HG02588 (cell line): ENCODE results near the gene CAPZA1.
"Not testable (repeated sequence)": the region's sequence is repeated elsewhere in the genome, so short reads cannot be mapped to it uniquely, and the experiment has no call there.

Experiments
- ATAC-seq: cut with Tn5 transposase; IDR thresholded peaks from one replicate; pipeline ENCODE4 v1.9.1; 2021; ENCODE audit warnings: mild to moderate bottlenecking, moderate library complexity; ENCODE audit not compliant: unreplicated experiment

CAPZA1 gene

DNA sequence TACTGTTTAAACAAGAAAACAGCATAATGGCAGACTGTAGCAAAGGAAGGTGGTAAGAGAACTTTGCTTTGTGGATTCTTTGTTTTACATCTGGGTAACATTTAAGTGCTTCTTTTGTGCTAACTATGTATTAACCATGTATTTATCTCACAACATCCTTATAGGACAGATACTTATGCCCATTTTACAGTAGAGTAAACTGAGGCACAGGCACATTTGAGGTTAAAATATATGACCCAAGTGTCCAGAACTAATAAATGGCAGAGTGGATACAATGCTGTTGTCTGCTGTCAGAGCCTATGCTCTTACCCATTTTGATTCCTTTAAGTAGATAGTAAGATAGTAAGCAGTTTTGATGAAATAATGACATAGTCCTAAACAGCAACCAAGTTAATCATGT is 7.3 kb downstream of the CAPZA1 start:
- ATAC-seq: no peak

DNA sequence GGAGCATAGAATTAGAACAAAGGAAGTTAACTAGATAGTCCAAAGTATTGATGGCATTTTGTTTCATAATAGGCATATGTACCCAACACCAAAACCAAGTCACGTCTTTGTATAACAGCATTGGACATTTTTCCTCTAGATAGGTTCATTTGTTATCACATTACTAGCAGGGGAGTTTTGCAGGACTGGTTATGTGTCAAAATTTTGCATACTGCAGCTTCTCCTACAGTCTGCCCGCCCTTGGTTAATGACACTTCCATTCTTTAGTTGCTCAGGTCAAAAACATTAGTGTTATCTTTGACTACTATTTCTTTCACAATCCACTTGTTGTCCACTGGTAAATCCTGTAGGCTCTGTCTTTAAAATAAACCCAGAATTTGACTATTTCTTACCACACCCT is 8.9 kb downstream of the CAPZA1 start:
- ATAC-seq: no peak

- no peak for ATAC-seq
These were observed 9.6 kb downstream of the CAPZA1 start for GRCh38 chr1:112629256-112629655.

DNA sequence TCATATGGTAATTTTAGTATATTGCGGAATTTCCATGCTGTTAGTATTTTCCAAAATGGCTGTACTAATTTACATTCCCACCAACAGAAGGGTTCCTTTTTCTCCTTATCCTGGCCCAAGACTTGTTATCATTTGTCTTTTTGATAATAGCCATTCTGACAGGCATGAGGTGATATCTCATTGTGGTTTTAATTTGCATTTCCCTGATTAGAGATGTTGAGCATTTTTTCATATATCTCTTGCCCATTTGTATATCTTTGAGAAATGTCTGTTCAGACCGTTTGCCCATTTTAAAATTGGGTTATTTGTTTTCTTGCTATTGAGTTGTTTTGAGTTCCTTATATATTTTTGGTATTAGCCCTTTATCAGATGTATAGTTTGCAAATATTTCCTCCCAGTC is 14.0 kb downstream of the CAPZA1 start:
- no peak for ATAC-seq

DNA sequence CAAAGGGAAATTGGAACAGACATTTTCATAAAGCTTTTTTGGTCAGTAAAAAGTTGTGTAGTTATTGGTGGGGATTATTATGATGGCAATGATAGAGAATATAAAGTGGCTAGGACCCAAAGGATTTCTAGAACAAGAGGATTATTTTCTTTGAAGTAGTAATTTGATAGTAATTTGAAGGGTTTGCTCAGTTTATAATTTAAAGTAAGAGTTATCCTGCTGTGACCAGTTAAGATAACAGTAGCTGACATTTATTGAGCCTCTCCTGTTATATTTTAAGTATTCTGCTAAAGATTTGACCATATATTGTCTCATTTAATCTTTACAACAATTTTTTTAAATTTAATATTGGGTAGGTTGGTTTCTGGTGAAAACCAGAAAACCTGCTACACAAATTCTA is 14.7 kb downstream of the CAPZA1 start:
- ATAC-seq: no peak

GRCh38 chr1:112636056-112636455 is 16.4 kb downstream of the CAPZA1 start:
- ATAC-seq: no peak

GRCh38 chr1:112636597-112637253 is 17.1 kb downstream of the CAPZA1 start:
- ATAC-seq: no peak

GRCh38 chr1:112637254-112638109 is 17.9 kb downstream of the CAPZA1 start:
- no peak for ATAC-seq

- ATAC-seq: no peak
These were observed 18.4 kb downstream of the CAPZA1 start for GRCh38 chr1:112638110-112638428.

- not testable (repeated sequence) for ATAC-seq
These were observed 20.8 kb downstream of the CAPZA1 start for GRCh38 chr1:112640437-112640836.

GRCh38 chr1:112643080-112643479 is 23.4 kb downstream of the CAPZA1 start:
- no peak for ATAC-seq

- ATAC-seq: no peak
These were observed 26.6 kb downstream of the CAPZA1 start for GRCh38 chr1:112646225-112646624.

- no peak for ATAC-seq
These were observed 31.6 kb downstream of the CAPZA1 start for GRCh38 chr1:112651205-112651604.

- no peak for ATAC-seq
These were observed 46.2 kb downstream of the CAPZA1 start for GRCh38 chr1:112665857-112666256.

DNA sequence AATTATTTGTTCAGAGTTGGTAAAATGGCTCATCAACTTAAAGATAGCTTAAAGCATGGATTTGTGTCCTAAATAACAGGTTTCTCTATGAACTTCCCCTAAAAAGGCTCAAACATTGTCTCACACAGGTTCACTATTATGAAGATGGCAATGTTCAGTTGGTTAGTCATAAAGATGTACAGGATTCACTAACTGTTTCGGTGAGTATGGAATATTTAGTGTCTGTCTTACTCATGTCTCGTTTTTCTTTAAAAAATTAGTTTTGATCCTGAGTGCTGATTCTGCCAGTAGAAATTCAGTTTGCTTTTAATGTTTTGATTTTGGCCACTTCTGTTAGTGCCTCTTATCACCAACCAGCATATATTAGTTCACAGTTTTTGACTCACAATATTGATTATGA is 47.3 kb downstream of the CAPZA1 start:
- no peak for ATAC-seq

GRCh38 chr1:112672009-112672408 is 52.4 kb downstream of the CAPZA1 start:
- ATAC-seq: no peak

DNA sequence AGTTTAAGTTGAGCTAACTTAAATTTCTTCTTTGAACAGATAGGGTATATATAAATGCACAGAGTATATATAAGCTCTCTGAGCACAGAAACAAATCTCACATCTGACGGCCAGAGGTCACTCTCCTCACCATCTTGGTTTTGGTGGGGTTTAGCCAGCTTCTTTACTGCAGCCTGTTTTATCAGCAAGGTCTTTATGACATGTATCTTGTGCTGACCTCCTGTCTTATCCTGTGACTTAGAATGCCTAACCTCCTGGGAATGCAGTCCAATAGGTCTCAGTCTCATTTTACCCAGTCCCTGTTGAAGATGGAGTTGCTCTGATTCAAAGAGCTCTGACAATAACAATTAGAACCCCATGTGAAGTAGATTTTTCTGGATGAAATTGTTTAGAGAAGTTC is 53.2 kb downstream of the CAPZA1 start:
- ATAC-seq: no peak

DNA sequence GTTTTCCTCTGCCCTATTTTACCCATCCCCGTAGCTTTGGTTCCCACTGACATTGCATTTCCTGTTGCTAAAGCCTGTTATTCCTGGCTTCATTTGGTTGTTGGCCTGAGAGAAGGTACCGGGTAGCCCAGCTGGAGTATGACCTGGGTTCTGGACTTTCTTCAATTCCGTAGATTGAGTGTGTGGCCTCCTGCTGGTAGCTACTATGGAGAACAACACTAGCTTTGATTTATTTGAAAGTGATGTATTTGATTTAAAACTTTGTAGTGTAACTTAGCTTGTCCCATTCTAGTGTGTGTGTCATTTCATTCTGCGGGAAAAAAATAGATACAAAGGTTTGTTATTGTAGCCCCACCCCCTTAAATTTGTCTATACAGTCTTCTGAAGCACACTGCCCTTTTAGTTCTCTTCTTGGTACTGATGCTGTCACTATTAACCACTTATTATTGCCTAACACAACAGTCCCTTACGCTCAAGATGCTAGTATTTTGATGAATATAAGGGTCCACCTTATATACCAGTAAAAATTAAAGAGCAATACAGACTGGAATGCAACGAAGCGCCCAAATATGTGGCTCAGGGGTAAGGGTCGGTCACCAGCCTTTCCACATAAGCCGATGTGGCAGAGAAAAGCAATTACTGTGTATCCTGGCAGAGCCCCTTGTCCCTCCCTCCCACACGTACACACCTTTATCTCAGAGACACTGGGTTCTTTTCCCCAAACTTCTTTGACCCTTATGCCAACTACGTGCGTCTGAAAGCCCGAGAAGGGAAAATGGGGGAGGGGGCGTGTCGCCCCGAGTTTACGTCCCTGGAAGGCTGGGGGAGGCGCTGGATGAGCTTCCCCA is 54.2 kb downstream of the CAPZA1 start:
- ATAC-seq: no peak

GRCh38 chr1:112674440-112674985 is 54.9 kb downstream of the CAPZA1 start, which contains the start of gene MOV10:
MOV10 (plus strand) TSS chr1:112674659; CDS start chr1:112674913, 254 bp downstream.
- peak; percentile 62 for ATAC-seq

DNA sequence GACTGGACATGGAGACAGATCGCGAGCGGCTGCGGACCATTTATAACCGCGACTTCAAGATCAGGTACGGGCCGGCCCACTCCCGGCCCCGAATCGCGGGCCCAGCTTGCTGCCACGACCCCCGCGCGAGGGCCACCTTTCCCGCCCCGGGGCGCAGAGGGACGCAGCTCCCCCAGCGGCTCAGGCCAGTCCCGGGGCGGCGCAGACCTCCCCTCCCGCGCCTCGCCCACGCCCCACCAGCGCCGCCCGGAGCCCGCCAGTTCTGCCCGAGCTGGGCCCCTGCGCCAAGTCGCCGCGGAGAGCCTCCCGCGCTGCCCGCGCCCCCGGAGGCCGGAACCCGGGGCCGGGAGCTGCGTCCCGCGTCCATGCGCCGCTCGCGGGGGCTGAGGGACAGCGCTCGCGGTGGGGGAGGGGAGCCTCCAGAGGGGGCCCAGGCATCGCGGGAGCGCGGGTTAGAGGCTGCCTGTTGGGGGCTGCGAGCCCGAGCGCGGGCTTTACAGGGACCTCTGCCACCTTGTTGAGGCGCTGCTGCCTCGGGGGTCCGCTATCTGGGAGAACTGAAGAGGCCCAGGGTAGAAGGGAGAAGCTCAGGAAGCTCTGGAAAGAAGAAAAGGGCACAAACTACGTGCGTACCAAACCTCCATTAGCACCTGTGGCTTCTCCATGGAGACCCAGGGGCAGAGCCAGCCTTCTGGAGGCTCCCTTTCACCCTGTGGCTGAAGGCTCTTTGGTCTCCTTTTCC is 55.5 kb downstream of the CAPZA1 start:
- ATAC-seq: peak; percentile 33
